ENCODE results near the gene FBN2.

FBN2 gene

GRCh38 chr5:128538000-128538249 lies at the start of gene FBN2:
TSS of gene FBN2 (minus strand) at chr5:128538245. CDS start at chr5:128537603, 642 bp downstream.
- Histone ChIP-seq H4K20me1 (ENCODE audit: insufficient read depth) (no peaks in the 10 kb centered on the region), H3K36me3 (ENCODE audit: insufficient read depth) (no peaks in the 10 kb centered on the region), H3K4me2 (peak within 1 kb of the TSS; percentile 51; the same call in 1 of the 2 replicates), H3K27ac (no peak within 1 kb of the TSS), H2AFZ (ENCODE audit: low read depth) (peak within 1 kb of the TSS; percentile 96), H3K27me3 (ENCODE audit: insufficient read depth, low read depth) (no peaks in the 10 kb centered on the region), H3K9ac (no peak within 1 kb of the TSS; the same call in 1 of the 2 replicates), H3K4me1 (ENCODE audit: low read depth, poor library complexity, severe bottlenecking) (no peaks in the 10 kb centered on the region), H3K79me2 (ENCODE audit: insufficient read depth, low read depth) (no peaks in the 10 kb centered on the region), H3K4me3 (IDR thresholded peaks at IDR 0.05; ENCODE audit: insufficient read depth, low read depth, low read length) (no peak within 1 kb of the TSS)
- TF ChIP-seq, protein P1, sequence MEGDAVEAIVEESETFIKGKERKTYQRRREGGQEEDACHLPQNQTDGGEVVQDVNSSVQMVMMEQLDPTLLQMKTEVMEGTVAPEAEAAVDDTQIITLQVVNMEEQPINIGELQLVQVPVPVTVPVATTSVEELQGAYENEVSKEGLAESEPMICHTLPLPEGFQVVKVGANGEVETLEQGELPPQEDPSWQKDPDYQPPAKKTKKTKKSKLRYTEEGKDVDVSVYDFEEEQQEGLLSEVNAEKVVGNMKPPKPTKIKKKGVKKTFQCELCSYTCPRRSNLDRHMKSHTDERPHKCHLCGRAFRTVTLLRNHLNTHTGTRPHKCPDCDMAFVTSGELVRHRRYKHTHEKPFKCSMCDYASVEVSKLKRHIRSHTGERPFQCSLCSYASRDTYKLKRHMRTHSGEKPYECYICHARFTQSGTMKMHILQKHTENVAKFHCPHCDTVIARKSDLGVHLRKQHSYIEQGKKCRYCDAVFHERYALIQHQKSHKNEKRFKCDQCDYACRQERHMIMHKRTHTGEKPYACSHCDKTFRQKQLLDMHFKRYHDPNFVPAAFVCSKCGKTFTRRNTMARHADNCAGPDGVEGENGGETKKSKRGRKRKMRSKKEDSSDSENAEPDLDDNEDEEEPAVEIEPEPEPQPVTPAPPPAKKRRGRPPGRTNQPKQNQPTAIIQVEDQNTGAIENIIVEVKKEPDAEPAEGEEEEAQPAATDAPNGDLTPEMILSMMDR (conservative IDR thresholded peaks at IDR 0.05; ENCODE audit: low read depth, low read length) = no peak

GRCh38 chr5:128587275-128587674 lies 49.2 kb upstream of the FBN2 start:
- H2AFZ ChIP-seq (ENCODE audit: low read depth) = no peak overlapping the region
- no peaks in the 10 kb centered on the region for H3K4me1 ChIP-seq (ENCODE audit: low read depth, poor library complexity, severe bottlenecking)
- no peaks in the 10 kb centered on the region for H3K27me3 ChIP-seq (ENCODE audit: insufficient read depth, low read depth)
- H3K79me2 ChIP-seq (ENCODE audit: insufficient read depth, low read depth) = no peaks in the 10 kb centered on the region
- no peak overlapping the region for H3K4me3 ChIP-seq (IDR thresholded peaks at IDR 0.05; ENCODE audit: insufficient read depth, low read depth, low read length)
- no peaks in the 10 kb centered on the region for H3K36me3 ChIP-seq (ENCODE audit: insufficient read depth)
- no peak overlapping the region for H3K27ac ChIP-seq
- no peak overlapping the region for H3K9ac ChIP-seq
- TF ChIP-seq, protein P1 (conservative IDR thresholded peaks at IDR 0.05; ENCODE audit: low read depth, low read length) = no peak
- no peaks in the 10 kb centered on the region for H4K20me1 ChIP-seq (ENCODE audit: insufficient read depth)
- H3K4me2 ChIP-seq = no peak overlapping the region

- H3K27ac ChIP-seq = no peak overlapping the region
- no peak overlapping the region for H2AFZ ChIP-seq (ENCODE audit: low read depth)
- H3K4me1 ChIP-seq (ENCODE audit: low read depth, poor library complexity, severe bottlenecking) = no peaks in the 10 kb centered on the region
- H3K36me3 ChIP-seq (ENCODE audit: insufficient read depth) = no peaks in the 10 kb centered on the region
- no peaks in the 10 kb centered on the region for H4K20me1 ChIP-seq (ENCODE audit: insufficient read depth)
- TF ChIP-seq, protein P1 (conservative IDR thresholded peaks at IDR 0.05; ENCODE audit: low read depth, low read length) = no peak
- no peak overlapping the region for H3K4me2 ChIP-seq
- H3K9ac ChIP-seq = no peak overlapping the region
- H3K79me2 ChIP-seq (ENCODE audit: insufficient read depth, low read depth) = no peaks in the 10 kb centered on the region
- H3K27me3 ChIP-seq (ENCODE audit: insufficient read depth, low read depth) = no peaks in the 10 kb centered on the region
- no peak overlapping the region for H3K4me3 ChIP-seq (IDR thresholded peaks at IDR 0.05; ENCODE audit: insufficient read depth, low read depth, low read length)
These were observed 48.8 kb upstream of the FBN2 start for GRCh38 chr5:128586848-128587247.

- Histone ChIP-seq H3K9ac (no peak overlapping the region), H3K4me2 (no peak overlapping the region), H3K36me3 (ENCODE audit: insufficient read depth) (no peaks in the 10 kb centered on the region), H2AFZ (ENCODE audit: low read depth) (no peak overlapping the region), H3K27ac (no peak overlapping the region), H3K4me3 (IDR thresholded peaks at IDR 0.05; ENCODE audit: insufficient read depth, low read depth, low read length) (no peak overlapping the region), H4K20me1 (ENCODE audit: insufficient read depth) (no peaks in the 10 kb centered on the region), H3K27me3 (ENCODE audit: insufficient read depth, low read depth) (no peaks in the 10 kb centered on the region), H3K4me1 (ENCODE audit: low read depth, poor library complexity, severe bottlenecking) (no peaks in the 10 kb centered on the region), H3K79me2 (ENCODE audit: insufficient read depth, low read depth) (no peaks in the 10 kb centered on the region)
- TF ChIP-seq, protein P1 (conservative IDR thresholded peaks at IDR 0.05; ENCODE audit: low read depth, low read length) = no peak
These were observed 41.6 kb upstream of the FBN2 start for GRCh38 chr5:128579639-128580038.

DNA sequence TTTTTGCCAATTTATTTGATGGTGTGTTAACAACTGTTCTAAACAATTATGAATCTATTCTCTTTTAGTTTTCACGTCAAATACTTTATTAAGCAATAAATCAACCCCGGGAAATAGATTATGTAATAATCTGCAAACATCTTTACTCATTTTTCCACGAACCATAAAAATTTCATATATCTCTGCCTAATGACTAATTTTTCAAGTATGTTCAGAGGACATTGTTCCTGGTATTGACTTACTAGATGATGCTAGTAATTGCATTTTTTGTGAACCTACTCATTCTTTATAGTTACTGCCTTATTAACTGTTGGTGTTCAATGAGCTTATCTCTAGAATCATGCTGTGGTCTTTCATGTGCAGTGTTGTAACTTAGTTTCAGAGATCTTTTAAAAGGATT lies 41.0 kb upstream of the FBN2 start:
- Histone ChIP-seq H3K4me3 (IDR thresholded peaks at IDR 0.05; ENCODE audit: insufficient read depth, low read depth, low read length) (no peak overlapping the region), H3K79me2 (ENCODE audit: insufficient read depth, low read depth) (no peaks in the 10 kb centered on the region), H3K4me1 (ENCODE audit: low read depth, poor library complexity, severe bottlenecking) (no peaks in the 10 kb centered on the region), H3K9ac (no peak overlapping the region), H3K27me3 (ENCODE audit: insufficient read depth, low read depth) (no peaks in the 10 kb centered on the region), H3K4me2 (no peak overlapping the region), H3K36me3 (ENCODE audit: insufficient read depth) (no peaks in the 10 kb centered on the region), H3K27ac (no peak overlapping the region), H4K20me1 (ENCODE audit: insufficient read depth) (no peaks in the 10 kb centered on the region), H2AFZ (ENCODE audit: low read depth) (no peak overlapping the region)
- TF ChIP-seq, protein P1 (conservative IDR thresholded peaks at IDR 0.05; ENCODE audit: low read depth, low read length) = no peak
